HFFc6 (cell line): ENCODE data around the gene ABL2. TPM values are rescaled to one million over a fixed set of nuclear protein-coding genes. Genes with fewer than 3 reads are reported as not detected.
"Not testable (repeated sequence)": the region's sequence is repeated elsewhere in the genome, so short reads cannot be mapped to it uniquely, and the experiment has no call there.

Experiments
- DNase-seq: peaks from one replicate; pipeline ENCODE4 v3.0.0-alpha.2; 2018
- H3K27ac Mint-ChIP-seq: 2 replicates; pipeline ENCODE4 v1.8.0; 2020; ENCODE audit warnings: mild to moderate bottlenecking, mixed read lengths
- H3K27me3 Mint-ChIP-seq: 2 replicates; pipeline ENCODE4 v1.8.0; 2021; ENCODE audit warnings: mild to moderate bottlenecking, moderate library complexity, mixed read lengths; ENCODE audit not compliant: insufficient read depth
- H3K36me3 Mint-ChIP-seq: 2 replicates; pipeline ENCODE4 v1.8.0; 2021; ENCODE audit warnings: low read depth, mixed read lengths
- H3K4me1 Mint-ChIP-seq: 2 replicates; pipeline ENCODE4 v1.8.0; 2020; ENCODE audit warnings: low read depth, mixed read lengths
- H3K4me3 Mint-ChIP-seq: 2 replicates; pipeline ENCODE4 v1.8.0; 2020; ENCODE audit warnings: mild to moderate bottlenecking, moderate library complexity, mixed read lengths
- H3K9me3 Mint-ChIP-seq: 2 replicates; pipeline ENCODE4 v1.8.0; 2020; ENCODE audit warnings: mild to moderate bottlenecking, mixed read lengths
- total RNA-seq, 6 experiments: library from RNA; stranded (reverse); fragmentation: NEBNext Ultra II Directional; extraction: Animal tissue kit (Norgen Biotek cat#: 25700); gene quantifications; 2 replicates in 1 of 6; 3 replicates in 5 of 6; pipeline ENCODE4 v1.2.3, GENCODE V29; 2021
- TF ChIP-seq, protein P1 (sequence below): fragments of 200-600 bp; sonication (generic); IDR thresholded peaks from 2 replicates; pipeline ENCODE4 v1.5.0; 2021; ENCODE audit warnings: antibody characterized with exemption, mild to moderate bottlenecking

Gene ABL2
- total RNA-seq, 6 experiments from 2014 or later: 54.1 to 65.9 (median 61.2) TPM

DNA sequence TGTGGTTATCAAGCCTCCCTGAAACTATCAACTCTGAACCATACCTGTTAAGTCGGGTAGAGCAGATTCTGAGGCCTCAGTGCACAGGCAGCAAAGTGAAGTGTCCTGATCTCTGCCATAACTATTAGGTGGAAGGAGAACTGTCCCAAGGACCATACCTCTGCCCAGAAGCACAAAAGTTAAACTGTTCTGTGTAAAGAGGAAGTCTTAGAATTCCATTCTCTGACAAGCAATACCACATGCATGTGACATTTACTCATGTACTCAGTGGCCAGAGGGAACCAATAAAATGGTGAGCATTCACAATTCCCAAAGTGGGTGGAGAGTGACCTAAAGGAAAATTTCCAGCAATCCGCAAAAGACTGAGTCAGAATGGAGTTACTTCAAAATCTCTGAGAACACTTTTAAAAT is 86.6 kb downstream of the ABL2 start:
- peaks cover 50% of the 10 kb centered on the region for H3K4me1 Mint-ChIP-seq
- H3K4me3 Mint-ChIP-seq: peak overlapping the region; percentile 93
- TF ChIP-seq, protein P1, sequence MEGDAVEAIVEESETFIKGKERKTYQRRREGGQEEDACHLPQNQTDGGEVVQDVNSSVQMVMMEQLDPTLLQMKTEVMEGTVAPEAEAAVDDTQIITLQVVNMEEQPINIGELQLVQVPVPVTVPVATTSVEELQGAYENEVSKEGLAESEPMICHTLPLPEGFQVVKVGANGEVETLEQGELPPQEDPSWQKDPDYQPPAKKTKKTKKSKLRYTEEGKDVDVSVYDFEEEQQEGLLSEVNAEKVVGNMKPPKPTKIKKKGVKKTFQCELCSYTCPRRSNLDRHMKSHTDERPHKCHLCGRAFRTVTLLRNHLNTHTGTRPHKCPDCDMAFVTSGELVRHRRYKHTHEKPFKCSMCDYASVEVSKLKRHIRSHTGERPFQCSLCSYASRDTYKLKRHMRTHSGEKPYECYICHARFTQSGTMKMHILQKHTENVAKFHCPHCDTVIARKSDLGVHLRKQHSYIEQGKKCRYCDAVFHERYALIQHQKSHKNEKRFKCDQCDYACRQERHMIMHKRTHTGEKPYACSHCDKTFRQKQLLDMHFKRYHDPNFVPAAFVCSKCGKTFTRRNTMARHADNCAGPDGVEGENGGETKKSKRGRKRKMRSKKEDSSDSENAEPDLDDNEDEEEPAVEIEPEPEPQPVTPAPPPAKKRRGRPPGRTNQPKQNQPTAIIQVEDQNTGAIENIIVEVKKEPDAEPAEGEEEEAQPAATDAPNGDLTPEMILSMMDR: no peak
- DNase-seq: peak; percentile 99
- H3K27me3 Mint-ChIP-seq: no peaks in the 10 kb centered on the region; the same call in 1 of the 2 replicates
- no peaks in the 10 kb centered on the region for H3K9me3 Mint-ChIP-seq
- H3K36me3 Mint-ChIP-seq: peaks cover 43% of the 10 kb centered on the region
- H3K27ac Mint-ChIP-seq: peak overlapping the region; percentile 99

DNA sequence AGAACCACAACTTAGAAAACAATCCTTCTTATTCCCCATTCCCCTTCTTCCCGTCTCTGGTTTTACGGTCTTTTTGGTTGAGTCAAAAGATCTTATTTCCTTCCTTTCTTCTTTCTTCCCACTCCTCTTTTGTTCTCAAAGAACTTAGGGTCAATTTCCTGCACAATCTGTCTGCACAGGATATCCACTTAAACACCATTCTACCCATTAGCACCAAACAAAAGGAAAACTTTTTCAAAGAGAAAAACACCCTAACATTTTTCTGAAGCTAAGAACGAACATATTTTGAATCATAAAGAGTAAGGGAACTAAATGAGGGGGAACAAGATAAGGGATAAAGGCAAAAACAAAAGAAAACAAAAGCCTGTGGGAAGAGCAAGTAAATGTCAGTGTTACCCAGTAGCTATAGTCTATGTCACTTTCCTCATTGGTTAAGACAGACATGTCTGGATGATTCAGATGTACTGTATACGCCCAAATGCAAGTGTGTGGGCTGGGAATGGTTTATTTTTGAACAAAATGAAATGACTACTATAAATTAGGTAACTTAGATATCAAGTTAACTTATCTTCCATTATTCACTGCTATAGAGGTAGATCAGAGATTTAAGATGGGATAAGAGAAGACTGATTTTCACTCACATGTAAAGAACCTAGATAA is 87.8 kb downstream of the ABL2 start:
- no peaks in the 10 kb centered on the region for H3K9me3 Mint-ChIP-seq
- H3K27ac Mint-ChIP-seq: peak overlapping the region; percentile 99
- TF ChIP-seq, protein P1: no peak
- no peaks in the 10 kb centered on the region; the same call in 1 of the 2 replicates for H3K27me3 Mint-ChIP-seq
- peak; percentile 73 for DNase-seq
- H3K36me3 Mint-ChIP-seq: peaks cover 45% of the 10 kb centered on the region
- H3K4me3 Mint-ChIP-seq: peak overlapping the region; percentile 93
- H3K4me1 Mint-ChIP-seq: peaks cover 48% of the 10 kb centered on the region

DNA sequence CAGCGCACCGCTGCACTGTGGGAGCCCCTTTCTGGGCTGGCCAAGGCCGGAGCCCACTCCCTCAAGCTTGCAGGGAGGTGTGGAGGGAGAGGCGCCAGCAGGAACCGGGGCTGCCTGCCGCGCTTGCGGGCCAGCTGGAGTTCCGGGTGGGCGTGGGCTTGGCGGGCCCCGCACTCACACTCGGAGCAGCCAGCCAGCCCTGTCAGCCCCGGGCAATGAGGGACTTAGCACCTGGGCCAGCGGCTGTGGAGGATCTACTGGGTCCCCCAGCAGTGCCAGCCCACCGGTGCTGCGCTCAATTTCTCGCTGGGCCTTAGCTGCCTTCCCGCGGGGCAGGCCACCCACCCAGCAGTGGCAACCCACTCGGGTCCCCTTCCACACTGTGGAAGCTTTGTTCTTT is 90.7 kb downstream of the ABL2 start:
- Mint-ChIP-seq H3K4me3 (peak overlapping the region; percentile 93; the same call in 1 of the 2 replicates), H3K4me1 (peaks cover 35% of the 10 kb centered on the region), H3K36me3 (peaks cover 45% of the 10 kb centered on the region)
- not testable (repeated sequence) for DNase-seq, H3K27ac Mint-ChIP-seq, H3K9me3 Mint-ChIP-seq, H3K27me3 Mint-ChIP-seq

DNA sequence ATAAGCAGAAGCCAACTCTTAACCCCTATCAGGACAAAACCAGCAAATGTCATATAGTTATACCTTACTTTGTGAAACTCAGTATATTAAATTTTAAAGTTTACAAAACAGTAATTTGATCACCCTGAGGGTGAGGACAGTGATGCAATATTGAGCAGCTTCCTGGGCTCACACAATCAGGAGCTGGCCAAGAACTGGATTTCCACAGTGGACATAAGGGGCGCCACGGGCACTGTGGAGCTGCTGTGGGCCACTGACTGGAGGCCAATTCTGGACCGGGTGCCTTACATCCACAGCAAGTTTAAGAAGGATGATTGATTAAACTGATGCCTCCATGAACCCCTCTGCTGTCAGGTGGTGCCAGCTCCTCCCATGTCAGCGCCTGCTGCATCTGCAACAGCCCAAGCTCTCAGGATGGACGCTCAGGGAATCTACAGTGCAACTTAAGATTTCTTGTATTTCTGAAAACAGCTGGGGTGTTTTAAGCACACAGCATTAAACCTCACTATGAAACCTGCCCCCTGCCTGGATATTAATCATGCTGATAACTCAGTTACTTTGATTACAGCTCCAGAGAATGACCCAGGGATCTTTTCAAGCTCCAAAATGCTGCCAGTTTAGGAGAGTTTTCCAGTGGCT is 91.7 kb downstream of the ABL2 start:
- Mint-ChIP-seq H3K36me3 (peaks cover 50% of the 10 kb centered on the region), H3K4me3 (peak overlapping the region; percentile 64), H3K4me1 (peaks cover 44% of the 10 kb centered on the region), H3K27me3 (peaks cover 7% of the 10 kb centered on the region), H3K27ac (peak overlapping the region; percentile 33), H3K9me3 (no peaks in the 10 kb centered on the region)
- DNase-seq: no peak
- TF ChIP-seq, protein P1: no peak

DNA sequence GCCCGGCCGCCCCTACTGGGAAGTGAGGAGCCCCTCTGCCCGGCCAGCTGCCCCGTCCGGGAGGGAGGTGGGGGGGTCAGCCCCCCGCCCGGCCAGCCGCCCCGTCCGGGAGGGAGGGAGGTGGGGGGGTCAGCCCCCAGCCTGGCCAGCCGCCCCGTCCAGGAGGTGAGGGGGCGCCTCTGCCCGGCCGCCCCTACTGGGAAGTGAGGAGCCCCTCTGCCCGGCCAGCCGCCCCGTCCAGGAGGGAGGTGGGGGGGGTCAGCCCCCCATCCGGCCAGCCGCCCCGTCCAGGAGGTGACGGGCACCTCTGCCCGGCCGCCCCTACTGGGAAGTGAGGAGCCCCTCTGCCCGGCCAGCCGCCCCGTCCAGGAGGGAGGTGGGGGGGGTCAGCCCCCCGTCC is 93.8 kb downstream of the ABL2 start:
- not testable (repeated sequence) for DNase-seq, H3K9me3 Mint-ChIP-seq, H3K27me3 Mint-ChIP-seq, H3K27ac Mint-ChIP-seq, H3K4me3 Mint-ChIP-seq
- Mint-ChIP-seq H3K36me3 (peaks cover 48% of the 10 kb centered on the region), H3K4me1 (peaks cover 62% of the 10 kb centered on the region)

DNA sequence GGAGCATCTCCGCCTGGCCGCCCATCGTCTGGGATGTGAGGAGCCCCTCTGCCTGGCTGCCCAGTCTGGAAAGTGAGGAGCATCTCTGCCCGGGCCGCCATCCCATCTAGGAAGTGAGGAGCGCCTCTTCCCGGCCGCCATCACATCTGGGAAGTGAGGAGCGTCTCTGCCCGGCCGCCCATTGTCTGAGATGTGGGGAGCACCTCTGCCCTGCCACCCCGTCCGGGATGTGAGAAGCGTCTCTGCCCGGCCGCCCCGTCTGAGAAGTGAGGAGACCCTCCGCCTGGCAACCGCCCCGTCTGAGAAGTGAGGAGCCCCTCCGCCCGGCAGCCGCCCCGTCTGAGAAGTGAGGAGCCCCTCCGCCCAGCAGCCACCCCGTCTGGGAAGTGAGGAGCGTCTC is 94.3 kb downstream of the ABL2 start:
- H3K4me1 Mint-ChIP-seq: peaks cover 62% of the 10 kb centered on the region
- H3K36me3 Mint-ChIP-seq: peaks cover 48% of the 10 kb centered on the region
- 0 out of 2 replicates have a peak overlapping the region, but pooled peaks have one; percentile 54 for H3K27ac Mint-ChIP-seq
- H3K9me3 Mint-ChIP-seq, H3K27me3 Mint-ChIP-seq, DNase-seq, H3K4me3 Mint-ChIP-seq: not testable (repeated sequence)
